ENCODE measurements around the gene PODNL1. TPM values are rescaled to one million over a fixed set of nuclear protein-coding genes. Genes with fewer than 3 reads are reported as not detected.

The PODNL1 gene
- total RNA-seq, 1 experiment from 2014 or later, result not detected

DNA sequence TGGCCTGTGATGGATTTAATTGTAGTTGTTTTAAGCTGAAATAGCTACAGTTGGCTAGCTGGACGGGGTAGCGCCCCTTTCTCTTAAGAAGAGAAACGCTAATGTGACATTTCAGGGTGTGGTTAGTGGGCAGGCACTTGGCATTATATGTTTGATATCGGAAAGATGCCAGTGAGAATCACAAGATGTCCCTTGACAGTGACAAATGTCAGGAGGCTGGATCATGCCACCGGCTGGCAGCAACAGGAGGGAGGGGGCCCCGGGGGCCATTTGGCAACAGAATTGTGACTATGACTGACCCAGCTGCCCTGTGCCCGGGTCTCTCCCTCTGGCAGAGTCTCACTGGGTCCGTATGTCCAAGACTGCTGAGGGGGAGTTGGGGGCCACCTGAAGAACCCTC lies 18.8 kb upstream of the PODNL1 start:
- 0 out of 2 replicates have a peak, but pooled peaks cover 6% of the 10 kb centered on the region for H3K4me1 ChIP-seq
- Mint-ChIP-seq H3K27ac (ENCODE audit: unreplicated experiment) (no peak overlapping the region), H3K4me3 (ENCODE audit: unreplicated experiment) (no peak overlapping the region), H3K27me3 (ENCODE audit: insufficient read depth, unreplicated experiment) (no peaks in the 10 kb centered on the region), H3K4me1 (ENCODE audit: low read depth, unreplicated experiment) (no peaks in the 10 kb centered on the region), H3K9me3 (ENCODE audit: unreplicated experiment) (no peaks in the 10 kb centered on the region), H3K36me3 (ENCODE audit: insufficient read depth, unreplicated experiment) (peaks cover 42% of the 10 kb centered on the region)
- intact Hi-C loops (cut with micrococcal nuclease; ENCODE audit: unreplicated experiment), result no loop called here
- peaks cover 5% of the 10 kb centered on the region for H3K36me3 ChIP-seq (ENCODE audit: control insufficient read depth, insufficient read depth, low read length)
- DNase-seq, result no peak
- no TSS peak for BruUV-seq (replicated peaks)
- H3K27me3 ChIP-seq (replicated peaks; ENCODE audit: control insufficient read depth, insufficient read depth, low read length), result no peaks in the 10 kb centered on the region
- ChIA-PET POLR2A (no interaction called here), CTCF (interaction anchor here (0.6 kb wide), 1 partner anchor 115 kb away, joined by 4 read pairs; no protein-coding TSS in a partner anchor)
- no peaks in the 10 kb centered on the region for H3K9me3 ChIP-seq
- no peak overlapping the region for H3K4me3 ChIP-seq (ENCODE audit: low read depth, low read length)
- no peak for TF ChIP-seq CTCF (IDR thresholded peaks at IDR 0.05; ENCODE audit: insufficient read depth in 1 of 2, low read depth in 1 of 2, low read length in 1 of 2, severe bottlenecking in 1 of 2, unreplicated experiment in 1 of 2)

GRCh38 chr19:13956365-13956744 lies 18.1 kb upstream of the PODNL1 start:
- Histone ChIP-seq H3K4me3 (ENCODE audit: low read depth, low read length) (no peak overlapping the region), H3K4me1 (0 out of 2 replicates have a peak, but pooled peaks cover 6% of the 10 kb centered on the region), H3K9me3 (no peaks in the 10 kb centered on the region), H3K27me3 (replicated peaks; ENCODE audit: control insufficient read depth, insufficient read depth, low read length) (no peaks in the 10 kb centered on the region), H3K36me3 (ENCODE audit: control insufficient read depth, insufficient read depth, low read length) (peaks cover 5% of the 10 kb centered on the region)
- H3K4me3 Mint-ChIP-seq (ENCODE audit: unreplicated experiment), result no peak overlapping the region
- intact Hi-C loops (cut with micrococcal nuclease; ENCODE audit: unreplicated experiment), result no loop called here
- H3K27me3 Mint-ChIP-seq (ENCODE audit: insufficient read depth, unreplicated experiment), result no peaks in the 10 kb centered on the region
- no peaks in the 10 kb centered on the region for H3K9me3 Mint-ChIP-seq (ENCODE audit: unreplicated experiment)
- DNase-seq, result no peak
- POLR2A ChIA-PET, result no interaction called here
- CTCF ChIA-PET, result no interaction called here
- no TSS peak for BruUV-seq (replicated peaks)
- H3K4me1 Mint-ChIP-seq (ENCODE audit: low read depth, unreplicated experiment), result no peaks in the 10 kb centered on the region
- TF ChIP-seq CTCF (IDR thresholded peaks at IDR 0.05; ENCODE audit: insufficient read depth in 1 of 2, low read depth in 1 of 2, low read length in 1 of 2, severe bottlenecking in 1 of 2, unreplicated experiment in 1 of 2), result no peak
- H3K27ac Mint-ChIP-seq (ENCODE audit: unreplicated experiment), result no peak overlapping the region
- H3K36me3 Mint-ChIP-seq (ENCODE audit: insufficient read depth, unreplicated experiment), result peaks cover 41% of the 10 kb centered on the region

DNA sequence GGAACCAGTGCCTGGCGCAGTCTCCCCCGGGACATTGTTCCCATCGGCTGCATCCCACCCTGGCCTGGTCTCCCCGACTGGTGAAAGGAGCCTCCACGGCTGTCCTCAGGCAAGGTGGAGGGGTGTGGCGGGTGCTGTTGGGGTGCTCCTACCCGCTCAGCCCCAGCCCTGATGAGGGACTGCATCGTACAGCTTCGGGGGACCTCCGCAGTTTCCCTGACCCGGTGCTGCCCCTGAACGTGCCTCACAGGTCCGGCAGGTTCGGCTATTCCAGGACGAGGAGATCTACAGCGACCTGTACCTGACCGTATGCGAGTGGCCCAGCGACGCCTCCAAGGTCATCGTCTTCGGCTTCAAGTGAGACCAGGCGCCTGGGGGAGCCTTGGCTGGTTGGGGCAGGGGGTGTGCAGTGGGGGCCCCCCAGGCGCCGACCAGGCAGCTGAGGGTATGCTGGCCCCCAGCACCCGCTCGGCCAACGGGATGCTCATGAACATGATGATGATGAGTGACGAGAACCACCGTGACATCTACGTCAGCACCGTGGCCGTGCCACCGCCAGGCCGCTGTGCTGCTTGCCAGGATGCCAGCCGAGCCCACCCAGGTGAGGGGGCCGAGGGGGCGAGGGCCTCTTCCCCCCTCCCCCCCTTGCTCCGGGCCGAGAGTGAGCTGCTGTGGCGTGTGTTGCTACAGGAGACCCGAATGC lies 17.6 kb upstream of the PODNL1 start:
- TF ChIP-seq CTCF (IDR thresholded peaks at IDR 0.05; ENCODE audit: insufficient read depth in 1 of 2, low read depth in 1 of 2, low read length in 1 of 2, severe bottlenecking in 1 of 2, unreplicated experiment in 1 of 2), result no peak
- no peak overlapping the region for H3K27ac Mint-ChIP-seq (ENCODE audit: unreplicated experiment)
- H3K4me3 Mint-ChIP-seq (ENCODE audit: unreplicated experiment), result no peak overlapping the region
- ChIA-PET CTCF (no interaction called here), POLR2A (no interaction called here)
- no peaks in the 10 kb centered on the region for H3K27me3 Mint-ChIP-seq (ENCODE audit: insufficient read depth, unreplicated experiment)
- intact Hi-C loops (cut with micrococcal nuclease; ENCODE audit: unreplicated experiment), result no loop called here
- Histone ChIP-seq H3K36me3 (ENCODE audit: control insufficient read depth, insufficient read depth, low read length) (peaks cover 5% of the 10 kb centered on the region), H3K4me3 (ENCODE audit: low read depth, low read length) (no peak overlapping the region), H3K27me3 (replicated peaks; ENCODE audit: control insufficient read depth, insufficient read depth, low read length) (no peaks in the 10 kb centered on the region), H3K4me1 (0 out of 2 replicates have a peak, but pooled peaks cover 6% of the 10 kb centered on the region), H3K9me3 (no peaks in the 10 kb centered on the region)
- no peak for DNase-seq
- H3K36me3 Mint-ChIP-seq (ENCODE audit: insufficient read depth, unreplicated experiment), result peaks cover 35% of the 10 kb centered on the region
- H3K4me1 Mint-ChIP-seq (ENCODE audit: low read depth, unreplicated experiment), result no peaks in the 10 kb centered on the region
- no peaks in the 10 kb centered on the region for H3K9me3 Mint-ChIP-seq (ENCODE audit: unreplicated experiment)
- BruUV-seq (replicated peaks), result no TSS peak

All from Caco-2 (cell line).